Peyer's patch (tissue), 4 donors: ENCODE measurements around the gene TMA7.

ENCODE experiments used
- POLR2A ChIP-seq, 2 donors: fragments of 450-650 bp; IDR thresholded peaks; one replicate each; pipeline ENCODE4 v1.5.1; 2017; ENCODE audit warnings: antibody characterized with exemption in 2 of 2, mild to moderate bottlenecking in 2 of 2, moderate library complexity in 2 of 2
- TF ChIP-seq, protein P1 (sequence below), 6 experiments: fragments of 450-650 bp in 4 of 6; fragments of 200-600 bp in 2 of 6; sonication (generic) in 1 of 6; IDR thresholded peaks; one replicate each; pipeline ENCODE4 v1.5.1; 2017 to 2019; ENCODE audit warnings: antibody characterized with exemption in 6 of 6, mild to moderate bottlenecking in 3 of 6, moderate library complexity in 1 of 6

DNA sequence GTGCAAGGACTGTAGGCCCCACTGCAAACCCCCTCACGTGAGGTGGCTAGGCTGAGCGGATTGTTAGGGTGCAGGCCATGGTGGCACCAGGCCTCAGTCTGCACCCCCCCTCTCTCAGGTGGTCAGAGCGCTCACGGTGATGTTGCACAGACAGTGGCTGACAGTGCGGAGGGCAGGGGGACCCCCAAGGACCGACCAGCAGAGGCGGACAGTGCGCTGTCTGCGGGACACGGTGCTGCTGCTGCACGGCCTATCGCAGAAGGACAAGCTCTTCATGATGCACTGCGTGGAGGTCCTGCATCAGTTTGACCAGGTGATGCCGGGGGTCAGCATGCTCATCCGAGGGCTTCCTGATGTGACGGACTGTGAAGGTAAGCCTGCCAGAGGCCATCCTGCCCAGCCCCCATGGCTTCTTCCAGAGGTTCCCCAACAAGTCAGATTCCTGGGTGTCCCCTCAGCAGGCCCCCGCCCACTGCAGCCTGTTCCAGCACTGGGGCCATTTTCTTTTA, 24.7 kb downstream of the TMA7 start:
- TF ChIP-seq, protein P1, sequence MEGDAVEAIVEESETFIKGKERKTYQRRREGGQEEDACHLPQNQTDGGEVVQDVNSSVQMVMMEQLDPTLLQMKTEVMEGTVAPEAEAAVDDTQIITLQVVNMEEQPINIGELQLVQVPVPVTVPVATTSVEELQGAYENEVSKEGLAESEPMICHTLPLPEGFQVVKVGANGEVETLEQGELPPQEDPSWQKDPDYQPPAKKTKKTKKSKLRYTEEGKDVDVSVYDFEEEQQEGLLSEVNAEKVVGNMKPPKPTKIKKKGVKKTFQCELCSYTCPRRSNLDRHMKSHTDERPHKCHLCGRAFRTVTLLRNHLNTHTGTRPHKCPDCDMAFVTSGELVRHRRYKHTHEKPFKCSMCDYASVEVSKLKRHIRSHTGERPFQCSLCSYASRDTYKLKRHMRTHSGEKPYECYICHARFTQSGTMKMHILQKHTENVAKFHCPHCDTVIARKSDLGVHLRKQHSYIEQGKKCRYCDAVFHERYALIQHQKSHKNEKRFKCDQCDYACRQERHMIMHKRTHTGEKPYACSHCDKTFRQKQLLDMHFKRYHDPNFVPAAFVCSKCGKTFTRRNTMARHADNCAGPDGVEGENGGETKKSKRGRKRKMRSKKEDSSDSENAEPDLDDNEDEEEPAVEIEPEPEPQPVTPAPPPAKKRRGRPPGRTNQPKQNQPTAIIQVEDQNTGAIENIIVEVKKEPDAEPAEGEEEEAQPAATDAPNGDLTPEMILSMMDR (IDR thresholded peaks at IDR 0.05), result no peak
- TF ChIP-seq POLR2A (IDR thresholded peaks at IDR 0.05), result no peak
